ENCODE data around the gene CNKSR3. TPM values are rescaled to one million over a fixed set of nuclear protein-coding genes. Genes with fewer than 3 reads are reported as not detected.

Gene CNKSR3
- total RNA-seq, 1 experiment from 2014 or later, result 5.6 TPM

- H3K79me1 ChIP-seq (ENCODE audit: insufficient read depth, low read depth, low read length, poor library complexity, severe bottlenecking), result no peaks in the 10 kb centered on the region
- no peaks in the 10 kb centered on the region for H3K9me3 ChIP-seq (ENCODE audit: control insufficient read depth, low read depth, low read length)
- peak overlapping the region in 1 of 3 experiments; percentile 28; a peak in 2 of 7 replicates for H3K27ac Mint-ChIP-seq
- no CpG with 5 or more reads among the region's 13 CpGs for WGBS (ENCODE audit: extremely low coverage, insufficient read length, low lambda C conversion rate)
- no peak overlapping the region for H2AFZ ChIP-seq (ENCODE audit: low read length)
- no peaks in the 10 kb centered on the region for H3K9me3 Mint-ChIP-seq
- no peak overlapping the region for H2AK5ac ChIP-seq (ENCODE audit: insufficient read length, low read length)
- H3K27me3 Mint-ChIP-seq (ENCODE audit: low read depth), result no peaks in the 10 kb centered on the region
- no peak overlapping the region for H3K18ac ChIP-seq (ENCODE audit: insufficient read length, low read depth, low read length)
- no peak overlapping the region for H4K91ac ChIP-seq (ENCODE audit: insufficient read length, low read depth, low read length)
- H3K27me3 ChIP-seq (ENCODE audit: insufficient read depth, low read length), result no peaks in the 10 kb centered on the region
- H2BK5ac ChIP-seq (ENCODE audit: insufficient read length, low read length), result no peak overlapping the region
- DNase-seq, result no peak
- H2BK15ac ChIP-seq (ENCODE audit: low read depth, low read length), result no peak overlapping the region
- no peaks in the 10 kb centered on the region for H3K79me2 ChIP-seq (ENCODE audit: insufficient read depth, low read length)
- no peak overlapping the region for H2BK20ac ChIP-seq (ENCODE audit: low read depth, low read length, poor library complexity, severe bottlenecking)
- H4K20me1 ChIP-seq (ENCODE audit: control insufficient read depth, insufficient read depth, insufficient read length), result no peaks in the 10 kb centered on the region
- H3T11ph ChIP-seq (ENCODE audit: low read length), result no peak overlapping the region
- no peak overlapping the region for H4K8ac ChIP-seq (replicated peaks; ENCODE audit: insufficient read length, low read depth, low read length)
- no peak overlapping the region for H3K27ac ChIP-seq (ENCODE audit: insufficient read length, low read depth, low read length)
- H3K4me1 Mint-ChIP-seq, result peaks cover 36 to 42% of the 10 kb centered on the region in 2 experiments
- no peak overlapping the region for H2BK120ac ChIP-seq (ENCODE audit: low read depth, low read length, poor library complexity, severe bottlenecking)
- H3K9ac ChIP-seq (ENCODE audit: extremely low read depth, insufficient read length, low read length), result no peak overlapping the region
- H3K4me2 ChIP-seq (ENCODE audit: insufficient read depth, insufficient read length, low read length), result no peak overlapping the region
- H2BK12ac ChIP-seq (ENCODE audit: insufficient read length, low read depth, low read length), result no peak overlapping the region
- no peak overlapping the region for H3K23ac ChIP-seq (ENCODE audit: insufficient read length, low read depth, low read length)
- H3K36me3 Mint-ChIP-seq (ENCODE audit: insufficient read depth in 1 of 3, low read depth in 3 of 3), result no peaks in the 10 kb centered on the region
- no peaks in the 10 kb centered on the region for H3K23me2 ChIP-seq (ENCODE audit: insufficient read length, low read depth, low read length, poor library complexity, severe bottlenecking)
- H3K4me1 ChIP-seq (ENCODE audit: insufficient read depth, low read length), result 0 out of 2 replicates have a peak, but pooled peaks cover 3% of the 10 kb centered on the region
- H3K4me3 Mint-ChIP-seq, result no peak overlapping the region
- TF ChIP-seq CTCF (conservative IDR thresholded peaks at IDR 0.05), result no peak
- H3K14ac ChIP-seq (ENCODE audit: insufficient read depth, low read length), result no peak overlapping the region
- H3K56ac ChIP-seq (ENCODE audit: insufficient read length, low read depth, low read length), result no peak overlapping the region
- no peak overlapping the region for H4K5ac ChIP-seq (ENCODE audit: insufficient read length, low read depth, low read length)
- no peak overlapping the region for H3K4ac ChIP-seq (ENCODE audit: low read depth, low read length)
Measured at GRCh38 chr6:154457046-154457713, 53.3 kb downstream of the CNKSR3 start.

Measured in H9 (cell line).